ENCODE data around the gene SF3B3. TPM values are rescaled to one million over a fixed set of nuclear protein-coding genes. Genes with fewer than 3 reads are reported as not detected.
"Not testable (repeated sequence)": the region's sequence is repeated elsewhere in the genome, so short reads cannot be mapped to it uniquely, and the experiment has no call there.

Gene SF3B3
- total RNA-seq, 1 donor from 2014 or later: 463 TPM

DNA sequence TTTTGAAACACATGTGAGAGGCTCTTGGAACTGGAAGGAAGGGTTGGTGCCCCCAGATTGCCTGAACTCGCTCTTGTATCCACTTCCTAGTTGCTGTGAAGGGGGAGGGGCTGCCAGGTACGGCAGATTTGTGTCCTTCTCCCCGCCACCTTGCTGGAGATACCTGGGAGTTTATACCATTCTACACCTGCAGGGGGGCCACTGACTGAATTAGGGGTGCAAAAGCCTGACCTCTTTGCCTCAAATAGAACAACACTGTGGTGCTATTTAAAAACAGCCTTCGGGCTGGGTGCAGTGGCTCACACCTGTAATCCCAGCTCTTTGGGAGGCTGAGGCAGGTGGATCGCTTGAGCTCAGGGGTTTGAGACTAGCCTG is 87.6 kb downstream of the SF3B3 start:
- no peaks in the 10 kb centered on the region for H3K36me3 Mint-ChIP-seq (ENCODE audit: low read depth)

DNA sequence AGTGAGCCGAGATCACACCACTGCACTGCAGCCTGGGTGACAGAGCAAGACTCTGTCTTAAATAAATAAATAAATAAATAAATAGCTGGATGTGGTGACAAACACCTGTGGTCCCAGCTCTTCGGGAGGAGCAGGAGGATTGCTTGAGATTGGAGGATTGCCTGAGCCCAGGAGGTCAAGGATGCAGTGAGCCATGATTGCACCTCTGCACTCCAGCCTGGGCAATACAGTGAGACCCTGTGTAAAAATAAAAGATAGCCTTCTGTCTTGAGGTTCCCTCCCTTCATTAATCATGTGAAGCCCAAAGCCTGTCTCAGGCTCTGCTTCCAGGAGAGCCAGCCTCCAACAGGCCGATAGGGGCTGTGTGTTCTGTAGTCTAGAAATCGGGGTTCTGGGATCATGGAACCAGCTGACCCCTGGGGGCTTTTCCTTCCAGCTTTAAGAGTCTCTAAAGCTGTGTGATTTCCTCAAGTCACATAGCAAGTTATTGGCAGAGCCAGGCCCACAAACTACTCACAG is 88.2 kb downstream of the SF3B3 start:
- H3K9me3 Mint-ChIP-seq: no peaks in the 10 kb centered on the region
- POLR2A ChIA-PET: no interaction called here

More for the DNA sequence above, 87.6 kb downstream of the SF3B3 start:
- no peaks in the 10 kb centered on the region for H3K27me3 Mint-ChIP-seq
- DNase-seq (no peak), ATAC-seq (ENCODE audit: low read depth) (no peak)
- no peak overlapping the region for H3K4me3 Mint-ChIP-seq
- H3K4me1 Mint-ChIP-seq: no peaks in the 10 kb centered on the region
- CTCF ChIA-PET: no interaction called here
- H3K27ac Mint-ChIP-seq: no peak overlapping the region
- no peaks in the 10 kb centered on the region for H3K9me3 Mint-ChIP-seq
- TF ChIP-seq, protein P1, sequence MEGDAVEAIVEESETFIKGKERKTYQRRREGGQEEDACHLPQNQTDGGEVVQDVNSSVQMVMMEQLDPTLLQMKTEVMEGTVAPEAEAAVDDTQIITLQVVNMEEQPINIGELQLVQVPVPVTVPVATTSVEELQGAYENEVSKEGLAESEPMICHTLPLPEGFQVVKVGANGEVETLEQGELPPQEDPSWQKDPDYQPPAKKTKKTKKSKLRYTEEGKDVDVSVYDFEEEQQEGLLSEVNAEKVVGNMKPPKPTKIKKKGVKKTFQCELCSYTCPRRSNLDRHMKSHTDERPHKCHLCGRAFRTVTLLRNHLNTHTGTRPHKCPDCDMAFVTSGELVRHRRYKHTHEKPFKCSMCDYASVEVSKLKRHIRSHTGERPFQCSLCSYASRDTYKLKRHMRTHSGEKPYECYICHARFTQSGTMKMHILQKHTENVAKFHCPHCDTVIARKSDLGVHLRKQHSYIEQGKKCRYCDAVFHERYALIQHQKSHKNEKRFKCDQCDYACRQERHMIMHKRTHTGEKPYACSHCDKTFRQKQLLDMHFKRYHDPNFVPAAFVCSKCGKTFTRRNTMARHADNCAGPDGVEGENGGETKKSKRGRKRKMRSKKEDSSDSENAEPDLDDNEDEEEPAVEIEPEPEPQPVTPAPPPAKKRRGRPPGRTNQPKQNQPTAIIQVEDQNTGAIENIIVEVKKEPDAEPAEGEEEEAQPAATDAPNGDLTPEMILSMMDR (IDR thresholded peaks at IDR 0.05): no peak
- intact Hi-C loops (cut with micrococcal nuclease): no loop called here
- POLR2A ChIA-PET: no interaction called here

DNA sequence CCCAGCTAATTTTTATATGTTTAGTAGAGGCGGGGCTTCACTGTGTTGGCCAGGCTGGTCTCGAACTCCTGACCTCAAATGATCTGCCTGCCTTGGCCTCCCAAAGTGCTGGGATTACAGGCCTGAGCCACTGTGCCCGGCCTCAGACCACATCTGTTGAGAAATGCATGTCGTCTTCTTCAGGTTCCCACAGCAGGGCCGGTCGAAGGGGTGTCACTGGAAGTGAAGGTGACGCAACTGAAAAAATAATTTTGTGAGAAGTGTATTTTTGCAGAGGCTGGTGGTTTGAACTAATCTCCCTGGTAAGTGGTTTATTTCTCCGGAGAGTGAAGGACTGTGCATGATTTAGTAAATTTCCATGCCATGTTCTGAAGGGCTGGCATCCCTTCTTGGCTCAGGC is 89.3 kb downstream of the SF3B3 start:
- ChIA-PET CTCF (no interaction called here), POLR2A (no interaction called here)
- ATAC-seq (ENCODE audit: low read depth) (no peak), DNase-seq (no peak)
- Mint-ChIP-seq H3K27me3 (no peaks in the 10 kb centered on the region), H3K4me1 (no peaks in the 10 kb centered on the region), H3K36me3 (ENCODE audit: low read depth) (no peaks in the 10 kb centered on the region), H3K27ac (no peak overlapping the region), H3K4me3 (no peak overlapping the region), H3K9me3 (no peaks in the 10 kb centered on the region)
- TF ChIP-seq, protein P1 (IDR thresholded peaks at IDR 0.05): no peak
- intact Hi-C loops (cut with micrococcal nuclease): no loop called here

More for the DNA sequence above, 88.2 kb downstream of the SF3B3 start:
- no peaks in the 10 kb centered on the region for H3K27me3 Mint-ChIP-seq
- DNase-seq (no peak), ATAC-seq (ENCODE audit: low read depth) (no peak)
- no peaks in the 10 kb centered on the region for H3K4me1 Mint-ChIP-seq
- TF ChIP-seq, protein P1 (IDR thresholded peaks at IDR 0.05): no peak
- H3K4me3 Mint-ChIP-seq: no peak overlapping the region
- no peaks in the 10 kb centered on the region for H3K36me3 Mint-ChIP-seq (ENCODE audit: low read depth)
- H3K27ac Mint-ChIP-seq: no peak overlapping the region
- CTCF ChIA-PET: no interaction called here
- intact Hi-C loops (cut with micrococcal nuclease): no loop called here

DNA sequence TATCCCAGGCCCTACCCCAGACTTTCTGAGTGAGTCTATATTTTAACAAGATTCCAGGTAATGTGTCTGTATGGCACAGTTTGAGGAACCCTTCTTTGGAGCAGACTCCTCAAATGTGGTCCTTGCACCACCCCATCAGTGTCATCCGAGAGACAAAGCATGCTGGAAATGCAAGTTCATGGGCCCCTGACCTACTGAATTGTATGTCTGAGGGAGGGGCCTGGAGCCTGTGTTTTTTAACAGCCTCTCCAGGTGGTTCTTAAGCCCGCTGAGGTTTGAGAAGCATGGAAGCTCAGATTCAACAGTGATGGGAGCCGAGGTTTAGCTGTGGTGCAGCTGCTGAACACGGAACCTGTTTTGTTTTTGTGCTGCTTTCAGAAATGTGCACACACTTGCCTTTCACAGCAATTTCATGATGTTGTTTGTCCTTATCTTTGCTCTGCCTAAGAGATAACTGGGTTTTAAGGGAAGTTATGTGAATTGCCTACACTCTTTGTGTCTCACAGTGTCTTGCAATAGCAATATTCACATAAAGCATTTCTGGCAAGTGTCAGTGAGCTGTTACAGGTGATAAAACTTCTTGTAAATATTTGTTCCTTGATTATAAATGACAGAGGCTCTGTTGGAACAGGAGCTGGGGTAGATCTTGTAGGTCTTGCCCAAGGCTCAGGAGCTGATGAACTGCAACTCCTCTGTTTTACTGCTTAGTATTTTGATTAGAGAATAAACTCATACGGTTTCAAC is 90.8 kb downstream of the SF3B3 start:
- POLR2A ChIA-PET: no interaction called here
- TF ChIP-seq, protein P1 (IDR thresholded peaks at IDR 0.05): no peak
- H3K9me3 Mint-ChIP-seq: no peaks in the 10 kb centered on the region
- H3K27me3 Mint-ChIP-seq: no peaks in the 10 kb centered on the region
- CTCF ChIA-PET: no interaction called here
- H3K4me1 Mint-ChIP-seq: no peaks in the 10 kb centered on the region
- H3K36me3 Mint-ChIP-seq (ENCODE audit: low read depth): no peaks in the 10 kb centered on the region
- intact Hi-C loops (cut with micrococcal nuclease): no loop called here
- no peak for ATAC-seq (ENCODE audit: low read depth)
- no peak for DNase-seq
- H3K4me3 Mint-ChIP-seq: no peak overlapping the region
- no peak overlapping the region for H3K27ac Mint-ChIP-seq

DNA sequence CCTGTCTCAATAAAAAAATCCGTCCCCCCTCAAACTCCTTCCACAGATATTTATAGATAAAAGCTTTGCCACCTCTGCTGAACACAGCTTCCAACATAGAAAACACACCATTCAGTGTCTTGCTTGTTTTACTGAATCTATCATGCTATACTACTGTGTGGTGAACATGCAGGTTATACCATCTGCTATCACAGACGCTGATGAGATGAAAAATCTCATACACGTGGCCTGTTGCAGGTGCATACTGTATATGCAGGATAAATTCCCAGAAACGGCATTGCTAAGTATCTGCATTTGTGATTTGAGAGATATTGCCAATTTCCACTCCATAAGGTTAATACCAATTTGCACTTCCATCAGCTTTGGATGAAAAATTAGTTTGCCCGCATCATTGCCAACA is 92.3 kb downstream of the SF3B3 start:
- intact Hi-C loops (cut with micrococcal nuclease): no loop called here
- Mint-ChIP-seq H3K9me3 (no peaks in the 10 kb centered on the region), H3K4me3 (no peak overlapping the region), H3K27me3 (peaks cover 6% of the 10 kb centered on the region), H3K4me1 (no peaks in the 10 kb centered on the region), H3K36me3 (ENCODE audit: low read depth) (no peaks in the 10 kb centered on the region), H3K27ac (no peak overlapping the region)
- CTCF ChIA-PET: no interaction called here
- POLR2A ChIA-PET: no interaction called here
- ATAC-seq (ENCODE audit: low read depth) (no peak), DNase-seq (no peak)
- TF ChIP-seq, protein P1 (IDR thresholded peaks at IDR 0.05): no peak

DNA sequence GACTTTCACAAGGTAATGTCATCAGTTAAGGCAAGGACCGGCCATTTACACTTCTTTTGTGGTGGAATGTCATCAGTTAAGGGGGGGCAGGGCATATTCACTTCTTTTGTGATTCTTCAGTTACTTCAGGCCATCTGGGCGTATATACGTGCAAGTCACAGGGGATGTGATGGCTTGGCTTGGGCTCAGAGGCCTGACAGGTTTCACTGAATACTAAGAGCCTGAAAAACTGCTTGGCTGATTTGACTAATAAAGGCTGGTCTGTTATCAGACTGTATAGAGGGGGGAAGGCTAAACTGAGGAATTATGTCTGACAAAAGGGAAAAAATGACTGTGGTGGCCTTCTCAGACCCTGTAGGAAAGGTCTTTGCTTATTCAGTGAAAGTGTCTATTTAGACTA is 98.2 kb downstream of the SF3B3 start:
- DNase-seq; H3K36me3 Mint-ChIP-seq (ENCODE audit: low read depth); CTCF ChIA-PET; H3K27me3 Mint-ChIP-seq; H3K9me3 Mint-ChIP-seq; H3K4me3 Mint-ChIP-seq; H3K27ac Mint-ChIP-seq; intact Hi-C loops (cut with micrococcal nuclease); H3K4me1 Mint-ChIP-seq; POLR2A ChIA-PET; ATAC-seq (ENCODE audit: low read depth): not testable (repeated sequence)

Data from activated B cell treated with CpG ODN at 0.5 μM for 24 hours (primary cell).